Measurements from ENCODE around the gene ERO1B. TPM values are rescaled to one million over a fixed set of nuclear protein-coding genes. Genes with fewer than 3 reads are reported as not detected.
"Not testable (repeated sequence)": the region's sequence is repeated elsewhere in the genome, so short reads cannot be mapped to it uniquely, and the experiment has no call there.

ERO1B gene
- polyA plus RNA-seq, 4 donors: 2.4 to 6.7 (median 3.6) TPM

DNA sequence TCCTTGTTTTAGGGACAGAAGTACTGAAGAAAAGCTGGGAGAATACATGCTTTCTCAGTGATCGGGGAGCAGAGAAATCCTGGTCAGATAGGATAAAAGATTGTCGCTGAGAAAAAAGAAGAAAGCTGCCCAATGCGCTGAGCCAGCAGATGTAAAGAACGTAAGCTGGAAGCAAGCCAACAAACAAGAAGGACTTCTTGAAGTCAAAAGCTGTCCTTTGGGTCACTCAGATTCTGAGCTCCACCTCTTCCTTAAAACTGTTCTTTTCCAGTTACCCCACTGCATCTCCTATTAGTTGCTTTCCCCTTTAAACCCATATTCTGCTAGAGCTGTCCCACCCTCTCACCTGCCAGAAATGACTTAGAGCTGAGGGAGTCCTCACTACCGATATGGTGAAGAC lies 74.6 kb downstream of the ERO1B start:
- 72 to 88% (median 81%) methylated on average over 5 of the region's 5 CpGs for WGBS, 3 donors
- FAIRE-seq (no peak), DNase-seq (no peak)
- peaks cover 0 to 5% of the 10 kb centered on the region in 2 donors for H3K9me3 ChIP-seq (ENCODE audit: control insufficient read depth in 2 of 2, insufficient read depth in 1 of 2, low read depth in 1 of 2, low read length in 1 of 2)
- H3K27me3 ChIP-seq (ENCODE audit: control insufficient read depth in 3 of 3, insufficient read depth in 3 of 3, low read length in 3 of 3): no peaks in the 10 kb centered on the region
- H3K36me3 ChIP-seq (ENCODE audit: control insufficient read depth in 3 of 3, insufficient read depth in 2 of 3, low read depth in 1 of 3, low read length in 3 of 3): peaks cover under 1 to 6% (median 4%) of the 10 kb centered on the region in 3 donors
- H3K4me3 ChIP-seq (ENCODE audit: low read depth in 1 of 3, low read length in 3 of 3): no peak overlapping the region
- no peak overlapping the region for H3K27ac ChIP-seq (ENCODE audit: low read depth in 1 of 3, low read length in 2 of 3)
- H3K4me1 ChIP-seq (ENCODE audit: control insufficient read depth in 3 of 3, insufficient read depth in 2 of 3, low read depth in 1 of 3, low read length in 2 of 3): no peaks in the 10 kb centered on the region

DNA sequence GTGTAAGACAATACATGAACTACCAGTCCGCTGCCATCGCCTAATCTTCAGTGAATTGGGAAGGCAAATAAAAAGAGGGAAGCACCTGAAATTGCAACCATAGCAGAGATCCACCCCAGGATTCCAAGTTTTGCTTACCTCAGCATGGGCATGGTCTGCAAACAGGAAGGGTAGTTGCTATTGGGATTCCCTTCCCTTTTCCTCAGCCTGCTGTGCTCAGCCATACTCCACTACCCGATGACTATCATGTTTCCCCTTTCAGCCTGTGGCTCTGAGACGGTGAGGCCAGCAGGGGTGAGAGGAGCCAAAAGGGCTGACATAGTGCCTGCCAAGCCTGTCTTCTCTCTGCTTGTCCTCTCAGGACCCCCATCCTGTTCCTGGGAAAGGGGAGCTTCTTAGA lies 75.2 kb downstream of the ERO1B start:
- Histone ChIP-seq H3K9me3 (ENCODE audit: control insufficient read depth in 2 of 2, insufficient read depth in 1 of 2, low read depth in 1 of 2, low read length in 1 of 2) (peaks cover 0 to 11% of the 10 kb centered on the region in 2 donors), H3K36me3 (ENCODE audit: control insufficient read depth in 3 of 3, insufficient read depth in 2 of 3, low read depth in 1 of 3, low read length in 3 of 3) (peaks cover 2 to 8% (median 5%) of the 10 kb centered on the region in 3 donors), H3K27me3 (ENCODE audit: control insufficient read depth in 3 of 3, insufficient read depth in 3 of 3, low read length in 3 of 3) (no peaks in the 10 kb centered on the region), H3K27ac (ENCODE audit: low read depth in 1 of 3, low read length in 2 of 3) (no peak overlapping the region), H3K4me1 (ENCODE audit: control insufficient read depth in 3 of 3, insufficient read depth in 2 of 3, low read depth in 1 of 3, low read length in 2 of 3) (no peaks in the 10 kb centered on the region), H3K4me3 (ENCODE audit: low read depth in 1 of 3, low read length in 3 of 3) (no peak overlapping the region)
- FAIRE-seq (no peak), DNase-seq (no peak)
- WGBS, 3 donors: 80 to 93% (median 84%) methylated on average over 4 of the region's 4 CpGs

DNA sequence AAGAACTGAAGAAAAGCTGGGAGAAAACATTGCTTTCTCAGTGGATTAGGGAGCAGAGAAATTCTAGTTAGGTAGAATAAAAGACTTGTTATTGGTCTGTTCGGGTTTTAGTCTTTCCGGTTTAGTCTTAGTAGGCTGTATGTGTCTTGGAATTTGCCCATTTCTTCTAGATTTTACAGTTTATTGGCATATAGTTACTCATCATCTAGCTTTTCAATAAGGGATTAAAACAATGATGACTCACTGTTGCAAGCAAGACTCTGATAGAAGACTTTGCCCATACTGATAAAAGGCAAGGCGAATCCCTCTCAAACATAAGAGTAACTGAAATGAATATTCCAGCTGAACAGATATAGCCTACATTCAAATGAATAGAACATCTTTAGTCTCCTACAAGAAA lies 77.1 kb downstream of the ERO1B start:
- peak; percentile 3 to 47 for DNase-seq
- Histone ChIP-seq H3K4me3 (ENCODE audit: low read depth in 1 of 3, low read length in 3 of 3) (no peak overlapping the region), H3K27me3 (ENCODE audit: control insufficient read depth in 3 of 3, insufficient read depth in 3 of 3, low read length in 3 of 3) (no peaks in the 10 kb centered on the region), H3K27ac (ENCODE audit: low read depth in 1 of 3, low read length in 2 of 3) (no peak overlapping the region), H3K36me3 (ENCODE audit: control insufficient read depth in 3 of 3, insufficient read depth in 2 of 3, low read depth in 1 of 3, low read length in 3 of 3) (peaks cover 2 to 8% (median 5%) of the 10 kb centered on the region in 3 donors), H3K9me3 (ENCODE audit: control insufficient read depth in 2 of 2, insufficient read depth in 1 of 2, low read depth in 1 of 2, low read length in 1 of 2) (peaks cover 0 to 11% of the 10 kb centered on the region in 2 donors), H3K4me1 (ENCODE audit: control insufficient read depth in 3 of 3, insufficient read depth in 2 of 3, low read depth in 1 of 3, low read length in 2 of 3) (no peaks in the 10 kb centered on the region)
- WGBS, 3 donors: 68 to 97% (median 81%) methylated on average over 3 of the region's 3 CpGs
- no peak for FAIRE-seq

DNA sequence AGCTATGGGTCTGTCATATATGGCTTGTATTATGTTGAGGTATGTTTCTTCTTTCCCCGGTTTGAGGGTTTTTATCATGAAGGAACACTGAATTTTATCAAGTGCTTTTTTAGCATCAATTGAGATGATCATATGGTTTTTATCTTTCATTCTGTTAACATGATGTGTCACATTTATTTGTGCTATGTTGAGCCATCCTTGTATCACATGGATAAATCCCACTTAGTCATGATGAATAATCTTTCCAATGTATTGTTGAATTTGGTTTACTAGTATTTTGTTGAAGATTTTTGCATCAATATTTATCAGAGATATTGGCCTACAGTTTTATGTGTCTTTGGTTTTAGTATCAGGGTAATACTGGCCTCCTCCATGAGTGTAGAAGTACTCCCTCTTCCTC lies 77.7 kb downstream of the ERO1B start:
- Histone ChIP-seq H3K27me3 (ENCODE audit: control insufficient read depth in 3 of 3, insufficient read depth in 3 of 3, low read length in 3 of 3) (no peaks in the 10 kb centered on the region), H3K27ac (ENCODE audit: low read depth in 1 of 3, low read length in 2 of 3) (no peak overlapping the region), H3K4me1 (ENCODE audit: control insufficient read depth in 3 of 3, insufficient read depth in 2 of 3, low read depth in 1 of 3, low read length in 2 of 3) (no peaks in the 10 kb centered on the region), H3K9me3 (ENCODE audit: control insufficient read depth in 2 of 2, insufficient read depth in 1 of 2, low read depth in 1 of 2, low read length in 1 of 2) (peaks cover 0 to 11% of the 10 kb centered on the region in 2 donors), H3K36me3 (ENCODE audit: control insufficient read depth in 3 of 3, insufficient read depth in 2 of 3, low read depth in 1 of 3, low read length in 3 of 3) (peaks cover 2 to 8% (median 5%) of the 10 kb centered on the region in 3 donors), H3K4me3 (ENCODE audit: low read depth in 1 of 3, low read length in 3 of 3) (no peak overlapping the region)
- FAIRE-seq (no peak), DNase-seq (no peak)
- 84 to 97% (median 95%) methylated on average over 1 of the region's 1 CpG for WGBS, 3 donors

DNA sequence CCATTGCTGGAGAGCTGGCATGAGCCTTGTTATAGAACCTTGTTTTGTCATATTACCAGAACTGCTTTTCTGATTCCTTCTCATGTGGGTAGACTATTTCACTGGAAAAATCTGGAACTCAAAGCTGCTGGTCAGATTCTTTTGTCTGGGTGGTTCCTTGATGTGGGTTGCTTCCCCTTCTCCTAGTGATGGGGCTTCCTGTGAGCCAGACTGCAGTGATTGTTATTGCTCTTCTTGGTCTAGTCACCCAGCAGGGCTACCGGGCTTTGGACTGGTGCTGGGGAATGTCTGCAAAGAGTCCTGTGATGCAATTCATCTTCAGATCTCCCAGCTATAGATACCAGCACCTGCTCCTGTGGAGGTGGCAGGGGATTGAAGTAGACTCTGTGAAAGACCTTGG lies 80.0 kb downstream of the ERO1B start:
- H3K4me1 ChIP-seq (ENCODE audit: control insufficient read depth in 3 of 3, insufficient read depth in 2 of 3, low read depth in 1 of 3, low read length in 2 of 3): no peaks in the 10 kb centered on the region
- no peak overlapping the region for H3K4me3 ChIP-seq (ENCODE audit: low read depth in 1 of 3, low read length in 3 of 3)
- H3K27ac ChIP-seq (ENCODE audit: low read depth in 1 of 3, low read length in 2 of 3): no peak overlapping the region
- DNase-seq: no peak
- H3K36me3 ChIP-seq (ENCODE audit: control insufficient read depth in 3 of 3, insufficient read depth in 2 of 3, low read depth in 1 of 3, low read length in 3 of 3): peaks cover 2 to 7% (median 5%) of the 10 kb centered on the region in 3 donors
- WGBS, 3 donors: 94 to 100% (median 96%) methylated on average over 1 of the region's 1 CpG
- no peaks in the 10 kb centered on the region for H3K27me3 ChIP-seq (ENCODE audit: control insufficient read depth in 3 of 3, insufficient read depth in 3 of 3, low read length in 3 of 3)
- no peak for FAIRE-seq
- peaks cover 0 to 13% of the 10 kb centered on the region in 2 donors for H3K9me3 ChIP-seq (ENCODE audit: control insufficient read depth in 2 of 2, insufficient read depth in 1 of 2, low read depth in 1 of 2, low read length in 1 of 2)

DNA sequence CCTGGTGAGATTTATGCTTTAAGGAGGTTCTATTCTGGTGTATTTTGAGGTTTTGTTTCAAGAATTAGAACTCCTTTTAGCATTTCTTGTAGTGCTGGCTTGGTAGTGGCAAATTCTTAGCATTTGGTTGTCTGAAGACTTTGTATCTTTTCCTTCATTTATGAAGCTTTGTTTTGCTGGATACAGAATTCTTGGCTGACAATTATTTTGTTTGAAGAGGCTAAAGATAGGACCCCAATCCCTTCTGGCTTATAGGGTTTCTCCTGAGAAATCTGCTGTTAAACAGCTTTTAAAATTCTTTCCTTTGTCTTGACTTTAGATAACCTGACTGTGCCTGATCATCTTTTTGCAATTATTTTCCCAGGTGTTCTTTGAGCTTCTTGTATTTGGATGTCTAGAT lies 80.8 kb downstream of the ERO1B start:
- H3K4me1 ChIP-seq (ENCODE audit: control insufficient read depth in 3 of 3, insufficient read depth in 2 of 3, low read depth in 1 of 3, low read length in 2 of 3): no peaks in the 10 kb centered on the region
- peaks cover 2 to 8% (median 5%) of the 10 kb centered on the region in 3 donors for H3K36me3 ChIP-seq (ENCODE audit: control insufficient read depth in 3 of 3, insufficient read depth in 2 of 3, low read depth in 1 of 3, low read length in 3 of 3)
- DNase-seq (no peak), FAIRE-seq (no peak)
- H3K27me3 ChIP-seq (ENCODE audit: control insufficient read depth in 3 of 3, insufficient read depth in 3 of 3, low read length in 3 of 3): no peaks in the 10 kb centered on the region
- H3K9me3 ChIP-seq (ENCODE audit: control insufficient read depth in 2 of 2, insufficient read depth in 1 of 2, low read depth in 1 of 2, low read length in 1 of 2): peaks cover 0 to 13% of the 10 kb centered on the region in 2 donors
- no peak overlapping the region for H3K4me3 ChIP-seq (ENCODE audit: low read depth in 1 of 3, low read length in 3 of 3)
- H3K27ac ChIP-seq (ENCODE audit: low read depth in 1 of 3, low read length in 2 of 3): no peak overlapping the region

DNA sequence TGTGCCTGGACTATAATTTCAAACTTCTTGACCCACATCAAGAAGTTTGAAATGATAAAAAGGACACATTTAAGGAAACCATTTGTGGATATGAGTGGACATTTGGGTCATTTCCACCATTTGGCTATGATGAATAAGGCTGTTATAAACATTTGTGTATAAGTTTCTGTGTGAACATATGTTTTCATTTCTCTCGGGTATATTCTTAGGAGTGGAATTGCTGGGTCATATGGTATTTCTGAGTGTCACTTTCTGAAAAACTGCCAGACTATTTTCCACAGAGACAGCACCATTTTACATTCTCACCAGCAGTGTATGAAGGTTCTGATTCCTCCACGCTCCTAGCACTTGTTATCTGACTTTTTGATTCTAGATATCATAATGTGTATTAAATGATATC lies 88.6 kb downstream of the ERO1B start:
- H3K9me3 ChIP-seq (ENCODE audit: control insufficient read depth in 2 of 2, insufficient read depth in 1 of 2, low read depth in 1 of 2, low read length in 1 of 2): peaks cover 0 to 2% of the 10 kb centered on the region in 2 donors
- H3K27me3 ChIP-seq (ENCODE audit: control insufficient read depth in 3 of 3, insufficient read depth in 3 of 3, low read length in 3 of 3): no peaks in the 10 kb centered on the region
- H3K4me3 ChIP-seq (ENCODE audit: low read depth in 1 of 3, low read length in 3 of 3): no peak overlapping the region
- H3K4me1 ChIP-seq (ENCODE audit: control insufficient read depth in 3 of 3, insufficient read depth in 2 of 3, low read depth in 1 of 3, low read length in 2 of 3): no peaks in the 10 kb centered on the region
- FAIRE-seq: no peak
- H3K36me3 ChIP-seq (ENCODE audit: control insufficient read depth in 3 of 3, insufficient read depth in 2 of 3, low read depth in 1 of 3, low read length in 3 of 3): peaks cover 0 to 7% (median 5%) of the 10 kb centered on the region in 3 donors
- no peak overlapping the region for H3K27ac ChIP-seq (ENCODE audit: low read depth in 1 of 3, low read length in 2 of 3)
- WGBS, 3 donors: 74 to 92% (median 81%) methylated on average over 2 of the region's 2 CpGs
- DNase-seq: no peak

DNA sequence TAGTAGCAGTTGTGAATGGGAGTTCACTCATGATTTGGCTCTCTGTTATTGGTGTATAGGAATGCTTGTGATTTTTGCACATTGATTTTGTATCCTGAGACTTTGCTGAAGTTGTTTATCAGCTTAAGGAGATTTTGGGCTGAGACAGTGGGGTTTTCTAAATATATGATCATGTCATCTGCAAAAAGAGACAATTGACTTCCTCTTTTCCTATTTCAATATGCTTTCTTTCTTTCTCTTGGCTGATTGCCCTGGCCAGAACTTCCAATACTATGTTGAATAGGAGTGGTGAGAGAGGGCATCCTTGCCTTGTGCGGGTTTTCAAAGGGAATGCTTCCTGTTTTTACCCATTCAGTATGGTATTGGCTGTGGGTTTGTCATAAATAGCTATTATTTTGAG lies 93.7 kb downstream of the ERO1B start:
- H3K27me3 ChIP-seq (ENCODE audit: control insufficient read depth in 3 of 3, insufficient read depth in 3 of 3, low read length in 3 of 3); FAIRE-seq; DNase-seq; H3K27ac ChIP-seq (ENCODE audit: low read depth in 1 of 3, low read length in 2 of 3); H3K9me3 ChIP-seq (ENCODE audit: control insufficient read depth in 2 of 2, insufficient read depth in 1 of 2, low read depth in 1 of 2, low read length in 1 of 2); H3K4me3 ChIP-seq (ENCODE audit: low read depth in 1 of 3, low read length in 3 of 3); H3K4me1 ChIP-seq (ENCODE audit: control insufficient read depth in 3 of 3, insufficient read depth in 2 of 3, low read depth in 1 of 3, low read length in 2 of 3); H3K36me3 ChIP-seq (ENCODE audit: control insufficient read depth in 3 of 3, insufficient read depth in 2 of 3, low read depth in 1 of 3, low read length in 3 of 3): not testable (repeated sequence)
- WGBS, 3 donors: 88 to 100% (median 100%) methylated on average over 1 of the region's 1 CpG

DNA sequence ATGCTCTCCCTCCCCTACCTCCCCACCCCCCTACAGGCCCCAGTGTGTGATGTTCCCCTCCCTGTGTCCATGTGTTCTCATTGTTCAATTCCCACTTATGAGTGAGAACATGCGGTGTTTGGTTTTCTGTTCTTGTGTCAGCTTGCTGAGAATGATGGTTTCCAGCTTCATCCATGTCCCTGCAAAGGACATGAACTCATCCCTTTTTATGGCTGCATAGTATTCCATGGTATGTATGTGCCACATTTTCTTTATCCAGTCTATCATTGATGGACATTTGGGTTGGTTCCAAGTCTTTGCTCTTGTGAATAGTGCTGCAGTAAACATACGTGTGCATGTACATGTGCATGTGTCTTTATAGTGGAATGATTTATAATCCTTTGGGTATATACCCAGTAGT lies 95.3 kb downstream of the ERO1B start:
- not testable (repeated sequence) for H3K27me3 ChIP-seq (ENCODE audit: control insufficient read depth in 3 of 3, insufficient read depth in 3 of 3, low read length in 3 of 3); H3K9me3 ChIP-seq (ENCODE audit: control insufficient read depth in 2 of 2, insufficient read depth in 1 of 2, low read depth in 1 of 2, low read length in 1 of 2); DNase-seq; H3K4me1 ChIP-seq (ENCODE audit: control insufficient read depth in 3 of 3, insufficient read depth in 2 of 3, low read depth in 1 of 3, low read length in 2 of 3); FAIRE-seq; H3K27ac ChIP-seq (ENCODE audit: low read depth in 1 of 3, low read length in 2 of 3); H3K4me3 ChIP-seq (ENCODE audit: low read depth in 1 of 3, low read length in 3 of 3); H3K36me3 ChIP-seq (ENCODE audit: control insufficient read depth in 3 of 3, insufficient read depth in 2 of 3, low read depth in 1 of 3, low read length in 3 of 3)
- 98 to 100% (median 99%) methylated on average over 2 of the region's 2 CpGs for WGBS, 3 donors

All from small intestine (tissue), 7 donors.